ENCODE results near the gene CPVL. TPM values are rescaled to one million over a fixed set of nuclear protein-coding genes. Genes with fewer than 3 reads are reported as not detected.

CPVL gene
- total and polyA plus RNA-seq, 2 of the 8 experiments (the other 6 are each of a cell fraction or from before 2014, with no cell fraction given) = 40.0 to 55.0 TPM

- TF ChIP-seq USF2 (IDR thresholded peaks at IDR 0.05; ENCODE audit: low read length) (no peak), EP300 (IDR thresholded peaks at IDR 0.05; ENCODE audit: borderline replicate concordance in 1 of 2, low read depth in 2 of 2, low read length in 2 of 2) (no peak), HDAC6 (IDR thresholded peaks at IDR 0.05; ENCODE audit: low read depth, low read length) (no peak), FOSL1 (IDR thresholded peaks at IDR 0.05; ENCODE audit: insufficient read depth, low read depth, low read length) (no peak), ATF2 (IDR thresholded peaks at IDR 0.05; ENCODE audit: low read length) (no peak), SIRT6 (IDR thresholded peaks at IDR 0.05; ENCODE audit: low read length) (no peak)
Observed at GRCh38 chr7:29090151-29090805, 56.1 kb downstream of the CPVL start (continued).

All from H1 (cell line).